NAMALWA (cell line): ENCODE measurements around the gene GGTLC3.
"Not testable (repeated sequence)": the region's sequence is repeated elsewhere in the genome, so short reads cannot be mapped to it uniquely, and the experiment has no call there.

Experiments
- DNase-seq: peaks from one replicate; pipeline ENCODE4 v3.0.0-alpha.2; 2015; ENCODE audit warnings: low spot score

The GGTLC3 gene

GRCh38 chr22:18518061-18518460 is at the start of gene GGTLC3:
Gene GGTLC3 (minus strand): TSS chr22:18518161. CDS start chr22:18517897, 264 bp downstream.
- not testable (repeated sequence) for DNase-seq

- not testable (repeated sequence) for DNase-seq
Measured at GRCh38 chr22:18560099-18560974, 42.4 kb upstream of the GGTLC3 start.

- not testable (repeated sequence) for DNase-seq
Measured at GRCh38 chr22:18558939-18559338, 41.0 kb upstream of the GGTLC3 start.

- not testable (repeated sequence) for DNase-seq
Measured at GRCh38 chr22:18558516-18558915, 40.6 kb upstream of the GGTLC3 start.

- not testable (repeated sequence) for DNase-seq
Measured at GRCh38 chr22:18554280-18555256, 36.6 kb upstream of the GGTLC3 start.

GRCh38 chr22:18552839-18553597 is 35.1 kb upstream of the GGTLC3 start:
- DNase-seq: not testable (repeated sequence)

- DNase-seq: not testable (repeated sequence)
Measured at GRCh38 chr22:18551046-18551445, 33.1 kb upstream of the GGTLC3 start.

- DNase-seq: not testable (repeated sequence)
Measured at GRCh38 chr22:18549458-18550179, 31.7 kb upstream of the GGTLC3 start.

- DNase-seq: not testable (repeated sequence)
Measured at GRCh38 chr22:18544615-18545014, 26.7 kb upstream of the GGTLC3 start.

- not testable (repeated sequence) for DNase-seq
Measured at GRCh38 chr22:18543400-18543799, 25.4 kb upstream of the GGTLC3 start.

- not testable (repeated sequence) for DNase-seq
Measured at GRCh38 chr22:18539994-18540393, 22.0 kb upstream of the GGTLC3 start.

- DNase-seq: not testable (repeated sequence)
Measured at GRCh38 chr22:18534315-18534714, 16.4 kb upstream of the GGTLC3 start.

- not testable (repeated sequence) for DNase-seq
Measured at GRCh38 chr22:18533633-18534032, 15.7 kb upstream of the GGTLC3 start.

GRCh38 chr22:18529416-18530145 is 11.6 kb upstream of the GGTLC3 start:
- not testable (repeated sequence) for DNase-seq

GRCh38 chr22:18528597-18529415 is 10.8 kb upstream of the GGTLC3 start:
- peak; percentile 34 for DNase-seq

- not testable (repeated sequence) for DNase-seq
Measured at GRCh38 chr22:18527752-18528596, 10.0 kb upstream of the GGTLC3 start, which contains the start of gene TMEM191B. Gene TMEM191B (plus strand): TSS chr22:18527802. CDS start chr22:18527981, 179 bp downstream.

- not testable (repeated sequence) for DNase-seq
Measured at GRCh38 chr22:18523328-18523727, 5.4 kb upstream of the GGTLC3 start.

- not testable (repeated sequence) for DNase-seq
Measured at GRCh38 chr22:18522762-18523161, 4.8 kb upstream of the GGTLC3 start.
